ENCODE data around the gene OR2AK2. TPM values are rescaled to one million over a fixed set of nuclear protein-coding genes. Genes with fewer than 3 reads are reported as not detected.

Gene OR2AK2
- polyA plus RNA-seq, 10 donors = not detected

Other genes starting within 250 kb of the OR2AK2 start
- not detected for gene OR6F1, start 248.6 kb upstream of the OR2AK2 start, polyA plus RNA-seq (ENCODE audit: insufficient read length in 10 of 10)
- gene OR14K1, start 226.6 kb upstream of the OR2AK2 start, polyA plus RNA-seq (ENCODE audit: insufficient read length in 10 of 10) = not detected
- gene OR14A2, start 217.1 kb upstream of the OR2AK2 start, polyA plus RNA-seq (ENCODE audit: insufficient read length in 10 of 10) = not detected
- not detected for gene OR1C1, start 204.7 kb upstream of the OR2AK2 start, polyA plus RNA-seq (ENCODE audit: insufficient read length in 10 of 10)
- gene OR14A16, start 141.1 kb upstream of the OR2AK2 start, polyA plus RNA-seq (ENCODE audit: insufficient read length in 10 of 10) = not detected
- gene OR11L1, start 123.3 kb upstream of the OR2AK2 start, polyA plus RNA-seq (ENCODE audit: insufficient read length in 10 of 10) = not detected
- 10 to 100 TPM in 1 of 10 donors, 1 to 10 TPM in 9; 2.3 to 11.2 (median 4.2) TPM for gene TRIM58, start 108.0 kb upstream of the OR2AK2 start, polyA plus RNA-seq (ENCODE audit: insufficient read length in 10 of 10)
- 1 to 10 TPM in 6 of 10 donors, under 1 TPM in 4; 0.30 to 2.2 (median 1.5) TPM for gene OR2W3, start 69.6 kb upstream of the OR2AK2 start, polyA plus RNA-seq (ENCODE audit: insufficient read length in 10 of 10)
- gene OR2T8, start 45.0 kb upstream of the OR2AK2 start, polyA plus RNA-seq (ENCODE audit: insufficient read length in 10 of 10) = under 1 TPM in 2 of 10 donors, not detected in 8; 0.19 to 0.27 TPM
- gene OR2AJ1, start 40.3 kb upstream of the OR2AK2 start, polyA plus RNA-seq (ENCODE audit: insufficient read length in 10 of 10) = not detected
- not detected for gene OR2L8, start 16.4 kb upstream of the OR2AK2 start, polyA plus RNA-seq (ENCODE audit: insufficient read length in 10 of 10)
- gene OR2L5, start 48.4 kb downstream of the OR2AK2 start, polyA plus RNA-seq (ENCODE audit: insufficient read length in 10 of 10) = not detected
- under 1 TPM in 3 of 10 donors, not detected in 7; 0.04 to 0.08 (median 0.06) TPM for gene OR2L2, start 64.8 kb downstream of the OR2AK2 start, polyA plus RNA-seq (ENCODE audit: insufficient read length in 10 of 10)
- gene OR2L3, start 81.6 kb downstream of the OR2AK2 start, polyA plus RNA-seq (ENCODE audit: insufficient read length in 10 of 10) = not detected
- gene OR2L13, start 130.0 kb downstream of the OR2AK2 start, polyA plus RNA-seq (ENCODE audit: insufficient read length in 10 of 10) = under 1 TPM in 1 of 10 donors, not detected in 9; 0.05 TPM
- not detected for gene OR2M5, start 179.9 kb downstream of the OR2AK2 start, polyA plus RNA-seq (ENCODE audit: insufficient read length in 10 of 10)
- not detected for gene OR2M2, start 209.6 kb downstream of the OR2AK2 start, polyA plus RNA-seq (ENCODE audit: insufficient read length in 10 of 10)
- under 1 TPM in 4 of 10 donors, not detected in 6; 0.01 to 0.03 (median 0.01) TPM for gene OR2M3, start 232.0 kb downstream of the OR2AK2 start, polyA plus RNA-seq (ENCODE audit: insufficient read length in 10 of 10)